T-helper 1 cell treated with Interleukin-12 subunit alpha and Interleukin-12 subunit beta and Interleukin-4 antibody, amounts not matched to agents 30 ng/mL and 1 ng/mL, for 36 hours (primary cell): ENCODE data around the gene NATD1. TPM values are rescaled to one million over a fixed set of nuclear protein-coding genes. Genes with fewer than 3 reads are reported as not detected.
"Not testable (repeated sequence)": the region's sequence is repeated elsewhere in the genome, so short reads cannot be mapped to it uniquely, and the experiment has no call there.

Source experiments
- intact Hi-C: fragments of 100-400 bp; cut with micrococcal nuclease; formaldehyde crosslinking; loops from one replicate; pipeline ENCODE4 v1.15.1; 2024
- total RNA-seq: library from RNA; stranded (reverse); gene quantifications from 2 replicates; pipeline ENCODE4 v1.2.3, GENCODE V29; 2022

The NATD1 gene
- total RNA-seq, 1 donor from 2014 or later = 3.8 TPM

- intact Hi-C loops = no loop called here
These were observed 5.5 kb downstream of the NATD1 start for GRCh38 chr17:21247552-21248258.

- intact Hi-C loops = no loop called here
These were observed 6.5 kb downstream of the NATD1 start for GRCh38 chr17:21246698-21247097.

DNA sequence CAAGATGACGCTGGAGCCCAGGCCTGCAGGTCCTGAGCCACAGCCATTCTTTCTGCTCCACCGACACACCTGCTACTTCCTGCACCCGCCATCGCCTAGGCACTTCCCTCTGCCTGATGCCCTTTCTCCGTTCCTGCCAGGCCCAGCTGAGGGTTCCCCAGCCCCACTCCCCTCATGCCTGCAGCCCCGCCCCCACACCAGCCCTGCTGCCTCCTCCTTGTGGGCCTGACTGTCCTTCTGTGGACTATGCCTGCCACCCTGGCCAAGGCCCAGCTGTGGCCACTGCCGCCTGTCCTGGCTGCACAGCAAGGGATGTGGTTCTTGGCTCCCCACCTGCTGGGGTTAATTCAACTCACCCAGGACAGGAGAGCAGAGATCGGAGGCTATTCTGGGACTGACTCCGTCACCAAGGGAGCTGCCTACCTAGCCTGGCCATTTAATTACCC is 7.5 kb downstream of the NATD1 start:
- intact Hi-C loops = no loop called here

- intact Hi-C loops = no loop called here
These were observed 9.5 kb downstream of the NATD1 start for GRCh38 chr17:21243516-21244303.

DNA sequence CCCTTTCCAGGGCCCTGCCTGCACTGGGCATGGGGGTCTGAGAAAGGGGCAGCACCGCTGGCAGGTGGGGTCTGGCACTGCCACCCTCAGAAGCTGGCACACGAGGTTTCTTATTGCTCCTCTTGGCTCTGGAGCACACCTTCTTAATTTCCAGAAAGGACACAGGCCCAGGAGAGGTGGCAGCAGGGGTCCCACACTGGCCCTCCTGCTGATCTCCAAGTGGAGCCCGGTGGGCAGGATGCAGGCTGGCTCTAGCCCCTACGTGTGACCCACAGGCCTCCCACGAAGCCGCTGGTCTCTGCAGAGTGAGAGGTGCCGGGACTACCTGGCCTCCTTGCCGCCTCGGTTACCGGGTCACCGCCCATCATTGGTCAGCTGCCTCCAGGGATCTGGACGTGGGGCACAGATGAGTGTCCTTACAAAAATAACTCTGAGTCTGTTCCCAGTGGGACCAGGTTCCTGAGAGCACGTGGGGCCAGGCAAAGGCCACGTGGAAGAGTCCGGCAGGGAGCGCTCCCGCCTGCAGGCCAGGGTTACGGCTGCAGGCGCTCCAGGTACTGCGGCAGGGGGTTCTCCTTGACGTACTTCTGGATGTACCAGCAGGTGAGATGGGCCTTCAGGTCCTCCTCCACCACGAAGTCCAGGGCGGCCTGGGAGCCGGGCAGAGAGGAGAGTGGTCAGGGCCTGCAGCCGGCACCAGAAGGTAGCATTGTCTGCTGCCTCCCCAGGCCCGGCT is 10.3 kb downstream of the NATD1 start:
- intact Hi-C loops = no loop called here

GRCh38 chr17:21242026-21242697 is 11.0 kb downstream of the NATD1 start:
- intact Hi-C loops = no loop called here

DNA sequence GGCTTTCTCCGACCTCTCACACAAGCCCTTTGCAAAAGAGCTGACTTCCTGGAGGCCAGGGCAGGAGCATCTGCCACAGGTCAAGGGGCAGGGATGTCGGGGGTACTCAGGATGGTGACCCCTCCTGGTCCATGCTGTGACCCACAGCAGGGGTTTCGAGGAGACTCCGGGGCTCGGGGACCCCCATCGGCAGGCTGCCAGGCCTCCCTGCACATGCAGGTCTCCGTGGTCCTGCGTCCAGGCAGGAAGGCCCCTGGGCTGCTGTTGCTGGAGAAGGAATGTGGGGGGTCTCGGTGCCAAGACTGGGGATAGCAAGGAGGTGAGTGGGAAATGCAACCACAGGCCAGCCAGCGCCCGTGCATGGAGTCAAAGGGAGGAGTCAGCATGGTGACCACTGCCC is 11.6 kb downstream of the NATD1 start:
- intact Hi-C loops = no loop called here

- intact Hi-C loops = no loop called here
These were observed 12.7 kb downstream of the NATD1 start for GRCh38 chr17:21240369-21241055.

DNA sequence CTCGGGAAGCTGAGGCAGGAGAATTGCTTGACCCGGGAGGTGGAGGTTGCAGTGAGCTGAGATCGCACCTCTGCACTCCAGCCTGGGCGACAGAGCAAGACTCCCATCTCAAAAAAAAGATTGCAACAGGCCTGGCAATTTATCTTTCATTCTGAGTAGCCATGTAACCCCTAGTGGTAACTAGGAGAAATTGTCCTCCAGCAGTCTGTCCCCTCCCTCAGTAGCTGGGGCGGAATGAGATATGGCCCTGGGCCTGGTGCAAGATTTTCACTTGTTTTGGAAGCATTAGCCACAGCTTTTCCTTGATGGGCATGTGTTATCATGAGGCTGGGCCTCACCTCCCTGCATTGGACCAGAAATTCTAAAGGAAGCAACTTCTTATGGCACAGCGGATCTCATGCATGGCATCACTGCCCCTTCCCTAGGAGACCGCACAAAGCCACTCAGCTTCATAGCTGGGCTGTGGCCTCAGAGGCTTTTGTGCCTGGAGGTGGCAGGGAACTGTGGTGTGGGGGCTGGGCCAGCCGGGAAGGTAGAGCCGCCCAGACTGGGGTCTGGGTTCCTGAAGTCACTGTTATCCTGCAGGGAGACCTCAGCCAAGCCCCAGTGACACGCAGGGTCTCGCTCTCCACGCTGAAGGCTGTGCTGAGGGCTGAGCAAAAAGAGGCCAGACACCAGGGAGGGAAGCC is 13.4 kb downstream of the NATD1 start:
- intact Hi-C loops = loop anchor here (2.0 kb wide), 1 partner anchor 25 kb away; the partner anchor contains the start of gene TMEM11

GRCh38 chr17:21235921-21236320 is 17.3 kb downstream of the NATD1 start:
- intact Hi-C loops = no loop called here

- intact Hi-C loops = no loop called here
These were observed 19.4 kb downstream of the NATD1 start for GRCh38 chr17:21233581-21234347.

DNA sequence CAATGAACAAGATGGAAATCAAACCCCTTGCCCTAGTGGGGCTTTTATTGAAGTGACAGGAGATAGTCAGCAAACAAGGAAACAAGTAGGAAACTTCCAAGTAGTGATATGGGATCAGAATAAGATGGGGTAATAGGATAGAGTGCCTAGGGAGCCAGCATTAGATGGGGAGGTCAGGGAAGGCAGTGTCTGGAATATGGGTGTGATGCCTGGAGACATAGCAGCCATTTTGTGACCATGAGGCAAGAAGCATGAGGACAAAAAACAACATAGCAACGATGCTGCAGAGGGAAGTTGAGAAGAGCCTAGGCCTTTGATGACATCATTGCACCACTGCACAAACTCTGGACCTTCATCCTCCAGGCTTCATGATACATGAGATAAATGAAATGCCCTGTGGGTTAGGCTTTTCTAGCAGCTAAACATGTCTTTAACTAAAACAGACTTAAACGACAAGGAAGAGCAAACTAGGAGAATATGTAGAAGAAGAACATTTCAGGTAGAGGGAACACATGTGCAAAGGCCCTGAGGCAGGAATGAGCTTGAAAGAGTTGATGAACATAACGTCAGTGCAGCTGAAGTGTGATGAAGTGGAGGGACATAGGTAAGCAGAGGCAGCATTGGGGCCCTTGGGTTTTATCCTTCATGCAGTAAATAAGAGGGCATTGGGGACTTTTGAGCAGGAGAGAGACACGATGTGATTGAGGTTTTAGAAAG is 21.0 kb downstream of the NATD1 start:
- intact Hi-C loops = no loop called here

- intact Hi-C loops = no loop called here
These were observed 21.7 kb downstream of the NATD1 start for GRCh38 chr17:21231533-21231932.

DNA sequence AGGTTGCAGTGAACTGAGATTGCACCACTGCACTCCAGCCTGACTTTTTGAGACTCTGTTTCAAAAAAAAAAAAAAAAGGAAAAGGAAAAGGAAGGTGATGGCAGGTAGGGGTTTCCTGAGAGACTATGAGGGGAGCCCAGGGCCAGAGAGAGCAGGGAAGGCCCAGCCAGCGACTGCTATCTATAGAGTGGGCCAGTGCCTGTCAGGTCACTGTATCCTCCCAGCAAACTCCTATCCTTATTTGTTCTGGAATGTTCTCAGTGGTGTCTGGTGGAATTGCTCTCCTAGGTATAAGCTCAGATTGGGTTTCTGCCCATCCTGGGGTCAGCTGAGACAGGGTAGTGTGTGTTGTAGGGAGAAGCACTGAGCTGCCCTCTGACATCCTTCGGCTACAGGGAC is 24.4 kb downstream of the NATD1 start:
- intact Hi-C loops = no loop called here

DNA sequence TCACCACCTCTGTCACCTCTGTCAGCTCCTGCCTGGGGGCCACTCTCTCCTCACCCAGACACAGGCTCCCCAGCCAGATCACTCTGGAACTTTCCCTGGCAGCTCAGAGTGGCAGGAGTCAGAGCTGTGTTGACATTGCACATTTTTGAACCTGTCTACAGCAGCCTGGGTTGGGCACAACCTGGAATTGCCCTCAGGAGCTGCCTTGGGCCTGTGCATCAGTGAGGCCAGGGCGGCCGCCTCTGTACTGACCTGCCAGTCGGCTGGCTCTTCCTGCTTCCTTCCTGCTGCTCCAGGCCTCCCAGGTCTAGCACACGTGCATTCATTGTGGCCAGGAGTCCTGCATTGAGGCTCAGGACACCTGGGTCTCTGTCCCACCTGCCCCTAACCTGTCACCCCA is 25.1 kb downstream of the NATD1 start:
- intact Hi-C loops = no loop called here

GRCh38 chr17:21227277-21227676 is 25.9 kb downstream of the NATD1 start:
- intact Hi-C loops = not testable (repeated sequence)

- intact Hi-C loops = no loop called here
These were observed 30.1 kb downstream of the NATD1 start for GRCh38 chr17:21223086-21223485.

DNA sequence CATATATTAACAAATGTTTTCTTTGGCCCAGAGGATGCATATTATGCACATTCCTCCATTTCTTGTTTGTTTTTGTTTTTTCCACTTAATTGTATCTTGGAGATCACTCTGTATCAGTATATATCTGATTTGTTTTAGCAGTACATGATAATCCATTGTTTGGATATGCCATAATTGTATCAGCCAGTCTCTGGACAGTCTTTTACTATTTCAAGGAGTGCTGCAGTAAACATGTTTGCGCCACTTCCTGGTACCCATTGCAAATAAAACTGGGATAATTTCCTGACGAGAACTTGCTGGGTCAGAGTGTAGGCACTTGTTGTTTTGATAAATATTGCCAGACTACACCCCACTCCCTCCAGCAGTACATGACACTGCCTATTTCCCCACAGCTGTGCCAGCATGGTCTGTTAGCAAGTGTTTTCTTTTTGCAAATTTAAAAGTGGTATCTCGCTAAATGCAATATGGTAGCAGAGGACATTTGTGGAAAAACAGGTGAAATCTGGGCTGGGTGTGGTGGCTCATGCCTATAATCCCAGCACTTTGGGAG is 34.3 kb downstream of the NATD1 start:
- intact Hi-C loops = no loop called here

GRCh38 chr17:21218101-21218500 is 35.1 kb downstream of the NATD1 start:
- intact Hi-C loops = no loop called here
